ENCODE data around the gene MEIOB.

DNA sequence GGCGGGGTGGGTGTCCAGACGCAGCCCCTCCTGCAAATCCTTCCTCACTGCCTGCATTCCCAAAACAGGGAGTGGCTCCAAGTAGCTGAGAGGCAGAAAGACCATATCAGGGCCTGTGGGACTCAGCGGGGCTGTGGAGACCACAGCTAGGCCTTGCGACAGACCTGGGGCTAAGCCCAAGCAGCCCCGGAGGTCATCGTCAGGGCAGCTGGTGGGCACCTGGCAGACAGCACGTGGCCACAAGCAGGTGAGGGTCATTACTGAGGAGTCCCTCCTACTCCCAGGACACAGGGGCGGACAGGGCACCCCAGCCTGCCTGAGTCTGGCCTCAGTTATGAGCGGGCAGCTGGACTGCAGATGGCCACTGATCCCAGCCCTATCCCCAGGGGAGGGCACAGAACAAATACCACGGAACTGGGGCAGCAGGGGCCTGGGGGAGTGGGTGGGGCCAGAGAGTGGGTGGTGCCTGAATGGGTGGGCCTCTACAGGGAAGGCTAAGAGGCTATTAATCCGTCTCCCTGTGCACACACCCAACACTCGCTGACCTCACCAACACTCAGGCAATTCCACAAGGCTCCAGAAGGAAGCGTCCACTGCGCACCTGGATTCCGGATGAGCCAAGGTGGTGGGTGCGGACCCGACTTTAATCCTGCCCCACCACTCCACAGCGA is 37.7 kb upstream of the MEIOB start:
- TF ChIP-seq, protein P1, sequence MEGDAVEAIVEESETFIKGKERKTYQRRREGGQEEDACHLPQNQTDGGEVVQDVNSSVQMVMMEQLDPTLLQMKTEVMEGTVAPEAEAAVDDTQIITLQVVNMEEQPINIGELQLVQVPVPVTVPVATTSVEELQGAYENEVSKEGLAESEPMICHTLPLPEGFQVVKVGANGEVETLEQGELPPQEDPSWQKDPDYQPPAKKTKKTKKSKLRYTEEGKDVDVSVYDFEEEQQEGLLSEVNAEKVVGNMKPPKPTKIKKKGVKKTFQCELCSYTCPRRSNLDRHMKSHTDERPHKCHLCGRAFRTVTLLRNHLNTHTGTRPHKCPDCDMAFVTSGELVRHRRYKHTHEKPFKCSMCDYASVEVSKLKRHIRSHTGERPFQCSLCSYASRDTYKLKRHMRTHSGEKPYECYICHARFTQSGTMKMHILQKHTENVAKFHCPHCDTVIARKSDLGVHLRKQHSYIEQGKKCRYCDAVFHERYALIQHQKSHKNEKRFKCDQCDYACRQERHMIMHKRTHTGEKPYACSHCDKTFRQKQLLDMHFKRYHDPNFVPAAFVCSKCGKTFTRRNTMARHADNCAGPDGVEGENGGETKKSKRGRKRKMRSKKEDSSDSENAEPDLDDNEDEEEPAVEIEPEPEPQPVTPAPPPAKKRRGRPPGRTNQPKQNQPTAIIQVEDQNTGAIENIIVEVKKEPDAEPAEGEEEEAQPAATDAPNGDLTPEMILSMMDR (IDR thresholded peaks at IDR 0.05) = no peak
- TF ChIP-seq EZH2 (IDR thresholded peaks at IDR 0.05) = no peak
- TF ChIP-seq EZH2phosphoT487 (IDR thresholded peaks at IDR 0.05) = no peak
